Left cardiac atrium (tissue), 2 donors: ENCODE measurements around the gene CALHM1. TPM values are rescaled to one million over a fixed set of nuclear protein-coding genes. Genes with fewer than 3 reads are reported as not detected.

Experiments used
- total RNA-seq, 2 donors: library from RNA; stranded (reverse); fragmentation: NEBNext Ultra II Directional; extraction: Animal tissue kit (Norgen Biotek cat#: 25700); gene quantifications; one replicate each; pipeline ENCODE4 v1.2.1, GENCODE V29; 2021
- donor health status: DM: no; HTN: yes; CAD: no; lungs with severe emphysema.
- donor health status: DM: yes; HTN: yes; CAD: no.

CALHM1 gene
- total RNA-seq, 2 donors from 2014 or later = not detected

Other genes with a start within 250 kb of the CALHM1 start
- gene RPEL1, start 213.0 kb downstream of the CALHM1 start, total RNA-seq = not detected
- gene INA, start 181.8 kb downstream of the CALHM1 start, total RNA-seq = not detected
- 1 to 10 TPM; 5.7 to 7.9 TPM for gene PCGF6, start 107.8 kb downstream of the CALHM1 start, total RNA-seq
- gene TAF5, start 90.9 kb downstream of the CALHM1 start, total RNA-seq = 1 to 10 TPM; 1.5 to 2.9 TPM
- 100 to 1,000 TPM; 870 to 985 TPM for gene ATP5MK, start 62.4 kb downstream of the CALHM1 start, total RNA-seq
- gene PDCD11, start 62.3 kb downstream of the CALHM1 start, total RNA-seq = 10 to 100 TPM; 11.9 to 17.8 TPM
- gene CALHM2, start 6.5 kb downstream of the CALHM1 start, total RNA-seq = 10 to 100 TPM; 25.6 to 30.8 TPM
- not detected for gene CALHM3, start 20.3 kb upstream of the CALHM1 start, total RNA-seq
- under 1 TPM; 0.12 to 0.39 TPM for gene NEURL1, start 34.8 kb upstream of the CALHM1 start, total RNA-seq